IMR-90 (cell line): Measurements from ENCODE around the gene CAPN7. TPM values are rescaled to one million over a fixed set of nuclear protein-coding genes. Genes with fewer than 3 reads are reported as not detected.

ENCODE experiments used
- ATAC-seq: fragments of 200-7000 bp; cut with Tn5 transposase; 2 replicates; pipeline ENCODE4 v1.9.1; 2020; ENCODE audit warnings: low read depth, mild to moderate bottlenecking, moderate library complexity
- BruUV-seq: library from RNA; stranded (reverse); fragments of 400-500 nt; replicated peaks from 2 replicates; lab custom pipeline; 2021; lab: Mats Ljungman, UMichigan
- CTCF ChIA-PET: fragments of 300-600 bp; formaldehyde crosslinking; extraction: SDS; loops from one replicate; lab custom pipeline; 2021; ENCODE audit warnings: antibody characterized with exemption; lab: Yijun Ruan, JAX
- POLR2A ChIA-PET: fragments of 300-600 bp; sonication (Branson Sonifier 250); formaldehyde crosslinking; loops from one replicate; lab custom pipeline; 2022; ENCODE audit warnings: antibody characterized with exemption; ENCODE audit not compliant: unreplicated experiment; lab: Charles Lee
- DNase-seq: peaks from one replicate; pipeline ENCODE4 v3.0.0; 2013
- H2AFZ ChIP-seq: replicated peaks from 2 replicates; pipeline ENCODE3; 2013; ENCODE audit warnings: low read length, mild to moderate bottlenecking; ENCODE audit not compliant: poor library complexity
- H2AK5ac ChIP-seq: 2 replicates; pipeline ENCODE4 v1.6.1; 2013; ENCODE audit warnings: low read depth, low read length, inconsistent platforms
- H2AK9ac ChIP-seq: replicated peaks from 2 replicates; pipeline ENCODE3; 2013; ENCODE audit warnings: mild to moderate bottlenecking, low read depth, low read length, moderate library complexity; ENCODE audit not compliant: poor library complexity
- H2BK120ac ChIP-seq: 2 replicates; pipeline ENCODE4 v1.6.1; 2013; ENCODE audit warnings: low read depth, low read length, inconsistent platforms
- H2BK15ac ChIP-seq: 3 replicates; pipeline ENCODE4 v1.6.1; 2013; ENCODE audit warnings: low read depth, low read length, inconsistent platforms
- H2BK20ac ChIP-seq: 2 replicates; pipeline ENCODE4 v1.6.1; 2013; ENCODE audit warnings: low read depth, mild to moderate bottlenecking, inconsistent platforms, low read length, moderate library complexity
- H2BK5ac ChIP-seq: 2 replicates; pipeline ENCODE4 v1.6.1; 2013; ENCODE audit warnings: mild to moderate bottlenecking, low read depth, low read length, inconsistent platforms; ENCODE audit not compliant: poor library complexity, severe bottlenecking
- H3K14ac ChIP-seq: replicated peaks from 2 replicates; pipeline ENCODE4 v1.6.1; 2013; ENCODE audit warnings: low read depth, low read length, inconsistent platforms
- H3K18ac ChIP-seq: 2 replicates; pipeline ENCODE4 v1.6.1; 2013; ENCODE audit warnings: low read depth, low read length, control low read depth
- H3K23ac ChIP-seq: 2 replicates; pipeline ENCODE4 v1.6.1; 2013; ENCODE audit warnings: low read depth, low read length, inconsistent platforms
- H3K27ac ChIP-seq: 2 replicates; pipeline ENCODE4 v1.5.1; 2013; ENCODE audit warnings: mild to moderate bottlenecking, control low read depth, low read length; ENCODE audit not compliant: insufficient read depth
- H3K27me3 ChIP-seq: 2 replicates; pipeline ENCODE4 v1.6.1; 2013; ENCODE audit warnings: low read length; ENCODE audit not compliant: control insufficient read depth, insufficient read depth
- H3K36me3 ChIP-seq: 2 replicates; pipeline ENCODE4 v1.6.1; 2013; ENCODE audit warnings: low read length, mixed read lengths; ENCODE audit not compliant: control insufficient read depth, insufficient read depth
- H3K4ac ChIP-seq: 2 replicates; pipeline ENCODE4 v1.6.1; 2013; ENCODE audit warnings: low read depth, low read length, inconsistent platforms
- H3K4me1 ChIP-seq: 2 replicates; pipeline ENCODE4 v1.6.1; 2013; ENCODE audit warnings: low read length, mixed read lengths; ENCODE audit not compliant: control insufficient read depth, insufficient read depth
- H3K4me2 ChIP-seq: 2 replicates; pipeline ENCODE4 v1.6.1; 2013; ENCODE audit warnings: low read depth, mild to moderate bottlenecking, control low read depth, low read length, moderate library complexity
- H3K4me3 ChIP-seq: 2 replicates; pipeline ENCODE4 v1.5.1; 2013; ENCODE audit warnings: low read depth, mild to moderate bottlenecking, control low read depth, low read length, moderate library complexity; ENCODE audit not compliant: insufficient read depth
- H3K56ac ChIP-seq: 2 replicates; pipeline ENCODE4 v1.6.1; 2013; ENCODE audit warnings: low read length, inconsistent platforms; ENCODE audit not compliant: insufficient read depth; ENCODE audit errors: extremely low read depth
- H3K79me1 ChIP-seq, 2 experiments: 2 replicates each; pipeline ENCODE4 v1.6.1; 2013; ENCODE audit warnings: low read length in 2 of 2, inconsistent platforms in 1 of 2, low read depth in 1 of 2
- H3K9ac ChIP-seq: 2 replicates; pipeline ENCODE4 v1.6.1; 2013; ENCODE audit warnings: low read depth, low read length, control low read depth
- H3K9me1 ChIP-seq: 2 replicates; pipeline ENCODE4 v1.6.1; 2013; ENCODE audit warnings: low read length, inconsistent platforms; ENCODE audit not compliant: insufficient read depth
- H3K9me3 ChIP-seq: 2 replicates; pipeline ENCODE4 v1.6.1; 2013; ENCODE audit warnings: low read length; ENCODE audit not compliant: control insufficient read depth, insufficient read depth
- H4K20me1 ChIP-seq: 2 replicates; pipeline ENCODE4 v1.6.1; 2013; ENCODE audit warnings: low read length, inconsistent platforms; ENCODE audit not compliant: insufficient read depth
- H4K5ac ChIP-seq: 2 replicates; pipeline ENCODE4 v1.6.1; 2013; ENCODE audit warnings: mild to moderate bottlenecking, low read depth, low read length, control low read depth
- H4K8ac ChIP-seq, 2 experiments: 2 replicates each; pipeline ENCODE4 v1.6.1; 2013; ENCODE audit warnings: low read depth in 2 of 2, low read length in 2 of 2, control low read depth in 1 of 2, inconsistent platforms in 1 of 2
- H4K91ac ChIP-seq: 2 replicates; pipeline ENCODE4 v1.6.1; 2013; ENCODE audit warnings: low read depth, low read length, inconsistent platforms; ENCODE audit not compliant: insufficient read depth
- BHLHE40 ChIP-seq: fragments of 150-350 bp; IDR thresholded peaks from 2 replicates; pipeline ENCODE4 v1.6.1; 2016; ENCODE audit warnings: mild to moderate bottlenecking, low read depth, low read length
- CHD1 ChIP-seq: IDR thresholded peaks from 2 replicates; pipeline ENCODE4 v1.6.1; 2012; ENCODE audit warnings: low read depth, low read length, improper control_type of control experiment
- ELK1 ChIP-seq: fragments of 150-350 bp; IDR thresholded peaks from 2 replicates; pipeline ENCODE4 v1.6.1; 2016; ENCODE audit warnings: low read depth, mild to moderate bottlenecking, low read length, moderate library complexity, borderline replicate concordance
- FOS ChIP-seq: fragments of 150-350 bp; IDR thresholded peaks from 2 replicates; pipeline ENCODE4 v1.6.1; 2016; ENCODE audit warnings: low read depth, low read length
- MAFK ChIP-seq: IDR thresholded peaks from 2 replicates; pipeline ENCODE4 v1.6.1; 2012; ENCODE audit warnings: low read depth, low read length, improper control_type of control experiment
- NFE2L2 ChIP-seq: fragments of 150-350 bp; IDR thresholded peaks from 2 replicates; pipeline ENCODE4 v1.6.1; 2016; ENCODE audit warnings: low read depth, mild to moderate bottlenecking, low read length
- RCOR1 ChIP-seq: IDR thresholded peaks from 2 replicates; pipeline ENCODE4 v1.6.1; 2012; ENCODE audit warnings: mild to moderate bottlenecking, low read length, improper control_type of control experiment; ENCODE audit not compliant: insufficient replicate concordance
- RFX5 ChIP-seq: IDR thresholded peaks from 2 replicates; pipeline ENCODE4 v1.8.0; 2012; ENCODE audit warnings: low read depth, mild to moderate bottlenecking, low read length, moderate library complexity
- SMC3 ChIP-seq: fragments of 150-350 bp; IDR thresholded peaks from 2 replicates; pipeline ENCODE4 v1.6.1; 2016; ENCODE audit warnings: low read depth, mild to moderate bottlenecking, antibody characterized with exemption, low read length, moderate library complexity
- WGBS, 2 experiments: methylation state at CpG; one replicate each; pipeline versions ENCODE4 v1.1.5 to v1.1.7; 2013; ENCODE audit warnings: missing lambda C conversion rate in 2 of 2; ENCODE audit not compliant: insufficient read length in 1 of 2; ENCODE audit errors: extremely low coverage in 2 of 2; 5-methylcytosine and 5-hydroxymethylcytosine counted together
- dilution Hi-C: fragments of 300-500 bp; cut with HindIII; formaldehyde crosslinking; loops from one replicate; pipeline ENCODE4 v1.14.3; 2018; ENCODE audit warnings: low sequenced_read_pairs; ENCODE audit not compliant: unreplicated experiment
- in situ Hi-C: fragments of 300-500 bp; cut with MboI; formaldehyde crosslinking; loops from 3 replicates; pipeline ENCODE4 v1.14.3; 2019; ENCODE audit warnings: low sequenced_read_pairs, inconsistent platforms, mixed read lengths
- intact Hi-C: fragments of 100-400 bp; cut with micrococcal nuclease; formaldehyde crosslinking; loops from 2 replicates; pipeline ENCODE4 v1.10.0; 2022
- polyA plus RNA-seq, 3 experiments: library from polyadenylated mRNA; depleted of rRNA; stranded (reverse); fragments of >200 nt; gene quantifications; 2 replicates each; pipeline ENCODE4 v1.2.3, GENCODE V29; 2012; ENCODE audit warnings: low replicate concordance in 1 of 3
- total RNA-seq: library from RNA; depleted of rRNA; stranded (reverse); fragments of >200 nt; gene quantifications from 2 replicates; pipeline ENCODE4 v1.2.3, GENCODE V29; 2012

The CAPN7 gene
- total and polyA plus RNA-seq, 2 of the 4 experiments (the other 2 are of a cell fraction): 14.5 to 21.3 TPM

- ATAC-seq (no peak), DNase-seq (no peak)
- Histone ChIP-seq H3K56ac (no peak overlapping the region), H2BK5ac (no peak overlapping the region), H3K23ac (no peak overlapping the region), H3K27me3 (no peaks in the 10 kb centered on the region), H4K20me1 (no peaks in the 10 kb centered on the region), H3K4me1 (peaks cover 2% of the 10 kb centered on the region; the same call in 1 of the 2 replicates), H3K9me1 (peaks cover 4% of the 10 kb centered on the region; the same call in 1 of the 2 replicates), H2BK120ac (no peak overlapping the region), H3K36me3 (peaks cover 11% of the 10 kb centered on the region), H3K79me1 (peaks cover 0 to 2% of the 10 kb centered on the region in 2 experiments; a peak in 1 of 4 replicates), H3K9me3 (no peaks in the 10 kb centered on the region), H3K4me2 (no peak overlapping the region), H4K91ac (no peak overlapping the region), H3K4ac (no peak overlapping the region), H3K18ac (no peak overlapping the region), H3K9ac (no peak overlapping the region), H3K14ac (no peak overlapping the region), H4K8ac (no peak overlapping the region), H2AK5ac (no peak overlapping the region), H3K4me3 (no peak overlapping the region), H2AFZ (no peak overlapping the region), H4K5ac (no peak overlapping the region), H2BK15ac (no peak overlapping the region), H2AK9ac (no peak overlapping the region), H3K27ac (no peak overlapping the region), H2BK20ac (no peak overlapping the region)
- dilution Hi-C loops (no loop called here), intact Hi-C loops (no loop called here), in situ Hi-C loops (no loop called here)
- WGBS, 2 experiments: 80% methylated on average over 1 of the region's 2 CpGs; no CpG with 5 or more reads in 1 of the 2 experiments
- BruUV-seq: no TSS peak
- TF ChIP-seq MAFK (no peak), SMC3 (no peak), FOS (no peak), BHLHE40 (no peak), NFE2L2 (no peak), CHD1 (no peak), RFX5 (no peak), RCOR1 (no peak), ELK1 (no peak)
- CTCF ChIA-PET: interaction anchor here (1.1 kb wide), 1 partner anchor 141 kb away, joined by 4 read pairs; no protein-coding TSS in a partner anchor
- POLR2A ChIA-PET: no interaction called here
Measured at GRCh38 chr3:15263926-15264325, 57.9 kb downstream of the CAPN7 start.
